Retina (tissue), 1 donor: ENCODE results near the gene RBM11.

ENCODE experiments used
- DNase-seq: peaks from one replicate; pipeline ENCODE4 v3.0.0-alpha.2; 2016

Gene RBM11

GRCh38 chr21:14271053-14271452, 55.1 kb downstream of the RBM11 start:
- DNase-seq: no peak

- DNase-seq: no peak
Measured at GRCh38 chr21:14271641-14272040, 55.7 kb downstream of the RBM11 start.

- DNase-seq: peak; percentile 45
Measured at GRCh38 chr21:14273736-14274538, 58.0 kb downstream of the RBM11 start.

- DNase-seq: no peak
Measured at GRCh38 chr21:14275702-14276205, 59.8 kb downstream of the RBM11 start.
